Activated CD8-positive, alpha-beta memory T cell treated with anti-CD3 and anti-CD28 coated beads for 24 hours (primary cell): ENCODE results near the gene GALNT10.

Experiments
- DNase-seq: peaks from one replicate; pipeline ENCODE4 v3.0.0-alpha.2; 2020

The GALNT10 gene

GRCh38 chr5:154268073-154268472, 77.5 kb downstream of the GALNT10 start:
- DNase-seq = no peak

- DNase-seq = no peak
Observed at GRCh38 chr5:154269414-154269813, 78.9 kb downstream of the GALNT10 start.

- no peak for DNase-seq
Observed at GRCh38 chr5:154271466-154271865, 80.9 kb downstream of the GALNT10 start.

GRCh38 chr5:154271936-154272514, 81.5 kb downstream of the GALNT10 start:
- DNase-seq = no peak

DNA sequence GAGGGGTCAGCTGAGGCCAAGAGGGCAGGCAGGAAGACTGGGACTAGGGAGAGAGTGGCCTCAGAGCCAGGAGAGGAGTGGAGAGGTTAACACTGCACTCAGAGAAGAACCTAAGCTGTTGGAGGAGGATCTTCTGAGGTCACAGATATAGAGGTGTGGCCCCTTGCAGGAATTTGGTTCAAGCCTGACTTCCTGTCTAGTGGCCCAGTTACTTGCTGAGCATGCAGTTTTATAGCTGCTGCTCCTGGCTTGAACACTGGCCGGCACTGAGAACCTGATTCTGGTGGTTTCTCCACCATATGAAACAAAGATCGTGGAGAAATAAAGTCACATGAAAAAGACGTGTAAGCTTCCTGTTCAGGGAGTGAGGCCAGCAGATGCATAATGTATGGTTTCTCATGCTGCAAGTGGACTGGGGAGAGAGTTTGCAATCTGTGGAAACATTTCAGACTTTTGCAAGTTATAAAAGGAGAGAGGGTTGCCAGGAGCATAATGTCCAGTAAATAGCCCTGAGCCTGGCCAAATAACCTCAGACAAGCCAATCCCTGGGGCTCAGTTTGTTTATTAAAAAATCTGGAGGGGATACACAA, 82.6 kb downstream of the GALNT10 start:
- DNase-seq = no peak

- no peak for DNase-seq
Observed at GRCh38 chr5:154273963-154274827, 83.7 kb downstream of the GALNT10 start.

GRCh38 chr5:154274828-154275185, 84.3 kb downstream of the GALNT10 start:
- no peak for DNase-seq

DNA sequence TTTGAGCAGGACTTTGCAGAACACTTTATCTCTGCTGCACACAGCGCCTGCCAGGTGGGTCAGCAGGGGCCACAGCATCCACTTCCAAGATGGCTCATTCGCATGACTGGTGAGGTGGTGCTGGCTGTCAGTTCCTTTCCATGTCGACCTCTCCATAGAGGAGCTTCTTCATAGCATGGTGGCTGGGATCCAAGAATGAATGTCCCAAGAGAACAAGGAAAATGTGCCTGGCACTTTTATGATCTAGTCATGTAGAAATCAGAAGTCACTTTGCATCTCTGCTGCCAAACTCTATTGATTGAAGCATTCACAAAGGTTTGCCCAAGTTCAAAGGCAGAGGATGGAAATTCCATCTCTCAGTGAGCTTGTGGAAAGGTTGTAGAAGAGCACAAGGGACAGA, 85.0 kb downstream of the GALNT10 start:
- DNase-seq = no peak

GRCh38 chr5:154276261-154276972, 85.9 kb downstream of the GALNT10 start:
- no peak for DNase-seq

DNA sequence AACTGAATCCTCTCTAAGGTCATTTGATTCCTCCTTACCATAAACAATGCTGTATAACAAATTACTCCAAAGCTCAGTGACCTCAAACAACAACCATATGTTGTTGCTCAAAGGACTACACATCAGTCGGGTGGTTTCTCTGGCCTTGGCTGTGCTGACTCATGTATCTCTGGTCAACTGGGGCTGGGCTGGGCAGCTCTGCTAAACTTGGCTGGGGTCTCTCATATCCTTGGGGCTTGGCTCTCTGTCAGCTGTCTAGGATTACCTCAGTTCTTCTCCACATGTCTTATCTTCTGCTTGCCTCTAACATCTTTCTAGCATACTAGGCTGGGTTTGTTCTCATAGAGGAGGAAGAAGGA, 86.4 kb downstream of the GALNT10 start:
- DNase-seq = no peak

DNA sequence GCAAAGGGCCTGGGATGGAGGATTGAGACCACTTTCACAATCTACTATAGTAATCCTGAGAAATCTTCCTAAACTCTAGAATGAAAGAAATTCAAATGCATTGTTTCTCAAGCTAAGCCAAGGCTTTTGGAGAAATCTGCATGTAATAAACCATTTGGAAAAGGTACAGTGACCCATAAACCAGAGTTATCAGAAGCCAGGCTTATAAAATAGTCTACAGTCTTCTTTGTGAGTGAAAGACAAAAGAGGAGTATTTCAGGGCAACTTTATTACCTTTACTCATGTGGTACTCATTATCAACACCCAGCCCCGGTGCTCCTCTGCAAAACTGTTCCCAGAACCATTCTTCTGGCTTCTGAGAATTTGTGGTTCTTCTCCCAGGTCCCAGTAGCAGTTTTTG, 87.0 kb downstream of the GALNT10 start:
- no peak for DNase-seq

DNA sequence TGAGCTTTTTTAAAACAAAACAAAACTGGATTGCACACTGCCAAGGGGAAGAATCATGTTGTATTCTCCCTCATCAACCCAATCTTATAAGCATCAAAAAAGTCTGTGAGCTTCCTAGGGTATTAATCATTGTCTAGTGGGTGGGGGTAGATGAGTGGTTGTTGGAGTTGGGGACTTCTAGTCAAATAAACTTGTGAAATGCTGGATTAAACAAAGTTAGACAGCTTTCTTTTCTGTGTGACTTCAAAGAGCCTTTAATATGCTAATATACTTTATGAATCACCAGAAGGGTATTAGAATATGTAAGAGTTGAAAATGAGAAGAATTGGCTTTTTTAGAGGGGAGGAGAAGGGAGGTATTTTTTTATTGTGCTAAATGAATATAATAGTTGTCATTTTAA, 87.7 kb downstream of the GALNT10 start:
- no peak for DNase-seq

GRCh38 chr5:154278908-154279307, 88.4 kb downstream of the GALNT10 start:
- DNase-seq = no peak

GRCh38 chr5:154284433-154284832, 93.9 kb downstream of the GALNT10 start:
- no peak for DNase-seq

DNA sequence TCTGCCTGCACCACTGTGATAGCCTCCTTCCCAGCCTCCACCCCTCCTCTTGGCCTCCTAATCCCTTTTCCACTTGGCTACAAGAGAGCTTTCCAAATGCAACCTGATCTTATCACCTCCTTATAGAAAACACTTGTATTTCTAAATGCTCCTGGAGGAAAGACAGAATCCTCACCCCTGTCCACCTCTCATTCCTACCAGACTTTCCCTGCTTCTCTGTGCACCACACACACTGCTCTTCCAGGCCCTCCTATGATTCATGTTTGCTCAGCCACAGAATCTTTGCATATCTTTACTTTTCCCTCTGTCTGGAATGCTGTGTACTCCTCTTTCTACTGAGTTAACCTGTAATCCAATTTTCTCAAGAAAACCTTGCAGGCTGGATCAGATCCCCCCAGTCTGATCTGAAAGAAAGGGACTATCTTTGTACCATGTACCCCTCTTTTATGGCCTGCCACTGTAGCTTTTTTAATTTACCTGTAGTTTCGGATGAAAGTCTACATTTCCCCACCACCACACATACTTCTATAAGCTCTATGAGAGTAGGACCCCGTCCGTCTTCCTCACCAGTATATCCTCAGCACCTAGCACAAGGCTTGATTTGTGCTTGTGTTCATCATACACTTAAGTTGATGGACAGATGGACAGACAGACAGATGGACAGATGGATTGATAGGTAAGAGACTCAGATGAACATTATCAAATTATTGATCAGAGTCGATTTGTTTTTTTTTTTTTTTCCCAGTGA, 95.3 kb downstream of the GALNT10 start:
- no peak for DNase-seq

GRCh38 chr5:154286557-154286956, 96.0 kb downstream of the GALNT10 start:
- no peak for DNase-seq

DNA sequence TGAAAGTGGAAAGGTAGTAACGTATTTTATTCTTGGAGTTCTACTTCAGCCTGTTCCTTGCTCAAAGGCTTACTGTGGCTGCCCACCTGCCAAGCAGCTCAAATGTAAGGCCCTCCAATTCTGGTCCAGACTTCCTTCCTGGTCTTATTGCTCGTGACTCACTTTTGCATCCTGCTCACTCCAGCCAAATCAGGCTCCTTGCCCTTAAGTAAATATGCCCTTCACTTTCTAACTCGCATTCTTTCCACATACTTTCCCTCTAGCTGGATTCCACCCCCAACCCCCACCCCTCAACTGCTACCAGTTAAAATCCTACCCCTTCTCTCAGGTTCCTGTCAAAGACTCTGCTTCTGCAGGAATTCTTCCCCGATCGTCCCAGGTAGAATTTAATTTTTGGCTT, 96.6 kb downstream of the GALNT10 start:
- DNase-seq = no peak

DNA sequence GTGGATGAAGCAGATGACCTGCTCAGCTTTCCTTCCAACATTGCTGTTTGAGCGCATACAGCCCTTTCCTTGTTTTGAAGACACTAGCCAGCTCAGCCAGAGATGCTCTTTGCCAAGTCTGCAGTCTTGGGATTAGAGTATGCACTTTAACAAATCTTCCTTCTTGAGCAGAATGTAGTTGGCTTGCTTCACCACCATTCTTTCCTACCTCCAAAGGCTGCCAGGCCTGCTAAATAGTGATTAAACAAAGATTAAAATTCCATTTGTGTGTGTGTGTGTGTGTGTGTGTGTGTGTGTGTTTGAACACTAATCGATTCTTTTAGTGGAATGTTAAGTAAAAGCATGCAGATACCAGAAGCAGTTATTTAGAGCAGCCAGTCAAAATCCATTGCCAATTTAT, 97.6 kb downstream of the GALNT10 start:
- no peak for DNase-seq

GRCh38 chr5:154291917-154292316, 101.4 kb downstream of the GALNT10 start:
- DNase-seq = no peak

GRCh38 chr5:154293219-154293618, 102.7 kb downstream of the GALNT10 start:
- DNase-seq = no peak

DNA sequence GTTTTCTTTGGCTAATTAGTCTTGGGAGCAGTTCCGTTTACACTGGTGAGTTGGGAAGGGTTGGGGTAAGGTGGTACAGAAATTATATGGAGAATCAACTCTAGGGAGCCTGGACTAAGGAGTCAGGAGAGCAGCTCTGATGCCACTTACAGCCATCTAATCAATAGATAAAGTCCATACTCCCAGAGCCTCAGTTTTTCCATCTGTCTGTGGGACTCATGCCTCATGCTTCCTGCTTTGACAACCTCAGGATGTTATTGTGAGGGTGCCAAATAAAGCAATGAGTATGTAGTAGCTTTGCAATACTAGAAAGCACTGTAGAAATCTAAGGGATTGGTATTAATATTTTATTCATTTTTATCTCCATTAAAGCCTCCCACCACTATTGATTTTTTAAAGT, 105.0 kb downstream of the GALNT10 start:
- DNase-seq = no peak

- DNase-seq = no peak
Observed at GRCh38 chr5:154296525-154297159, 106.1 kb downstream of the GALNT10 start.

- no peak for DNase-seq
Observed at GRCh38 chr5:154298065-154298464, 107.5 kb downstream of the GALNT10 start.
